BLaER1 (cell line): Measurements from ENCODE around the gene SLC2A1.

ENCODE experiments used
- H3K27ac ChIP-seq: shearing (Covaris generic); formaldehyde crosslinking; 2 replicates; pipeline ENCODE4 v1.8.1; 2022
- H3K27me3 ChIP-seq: shearing (Covaris generic); formaldehyde crosslinking; 2 replicates; pipeline ENCODE4 v1.8.1; 2022
- H3K36me3 ChIP-seq: shearing (Covaris generic); formaldehyde crosslinking; 2 replicates; pipeline ENCODE4 v1.8.1; 2022
- H3K4me1 ChIP-seq: shearing (Covaris generic); formaldehyde crosslinking; 2 replicates; pipeline ENCODE4 v1.8.1; 2022
- H3K4me2 ChIP-seq: shearing (Covaris generic); formaldehyde crosslinking; 2 replicates; pipeline ENCODE4 v1.8.1; 2022
- H3K4me3 ChIP-seq: shearing (Covaris generic); formaldehyde crosslinking; 2 replicates; pipeline ENCODE4 v1.8.1; 2022
- H3K9ac ChIP-seq: shearing (Covaris generic); formaldehyde crosslinking; 2 replicates; pipeline ENCODE4 v1.8.1; 2022
- H3K9me3 ChIP-seq: shearing (Covaris generic); formaldehyde crosslinking; 2 replicates; pipeline ENCODE4 v1.8.1; 2022
- H4K20me1 ChIP-seq: shearing (Covaris generic); formaldehyde crosslinking; 2 replicates; pipeline ENCODE4 v1.8.1; 2022
- Cebpa-rat ChIP-seq: shearing (Covaris generic); IDR thresholded peaks from 2 replicates; pipeline ENCODE4 v1.8.1; 2022

SLC2A1 gene

GRCh38 chr1:42998386-42998785 is 39.7 kb upstream of the SLC2A1 start:
- H3K4me1 ChIP-seq = peaks cover 13% of the 10 kb centered on the region
- no peaks in the 10 kb centered on the region for H4K20me1 ChIP-seq
- H3K9ac ChIP-seq = no peak overlapping the region
- no peaks in the 10 kb centered on the region for H3K36me3 ChIP-seq
- no peak overlapping the region for H3K27ac ChIP-seq
- H3K4me3 ChIP-seq = no peak overlapping the region
- H3K9me3 ChIP-seq = no peaks in the 10 kb centered on the region
- no peak for TF ChIP-seq Cebpa-rat
- H3K27me3 ChIP-seq = no peaks in the 10 kb centered on the region
- no peak overlapping the region for H3K4me2 ChIP-seq

DNA sequence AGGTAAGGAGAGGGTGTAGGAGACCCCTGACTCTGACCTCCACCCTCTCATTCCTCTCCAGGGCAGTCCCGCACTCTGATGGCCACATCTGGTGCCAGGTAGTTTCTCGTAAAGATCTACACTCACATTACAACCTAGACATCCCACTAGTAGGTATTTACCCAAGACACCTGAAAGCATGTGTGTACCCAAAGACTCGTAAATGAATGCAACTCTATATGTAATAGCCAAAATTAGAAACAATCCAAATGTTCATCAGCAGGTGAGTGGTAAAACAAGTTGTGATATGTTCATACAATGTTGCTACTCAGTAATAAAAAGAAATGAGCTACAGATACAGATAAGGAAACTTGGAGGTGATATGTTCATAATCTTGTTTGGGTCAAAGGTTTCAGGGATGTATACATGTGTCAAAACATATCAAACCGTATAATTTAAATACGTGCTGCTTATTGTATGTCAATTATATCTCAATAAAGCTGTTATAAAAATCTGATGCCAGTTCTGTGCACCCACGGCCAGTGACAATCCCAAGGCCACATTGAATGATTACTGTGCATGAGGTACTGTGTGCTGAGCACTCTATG is 37.8 kb upstream of the SLC2A1 start:
- Histone ChIP-seq H3K27me3 (no peaks in the 10 kb centered on the region), H3K27ac (no peak overlapping the region)
- TF ChIP-seq Cebpa-rat = no peak

DNA sequence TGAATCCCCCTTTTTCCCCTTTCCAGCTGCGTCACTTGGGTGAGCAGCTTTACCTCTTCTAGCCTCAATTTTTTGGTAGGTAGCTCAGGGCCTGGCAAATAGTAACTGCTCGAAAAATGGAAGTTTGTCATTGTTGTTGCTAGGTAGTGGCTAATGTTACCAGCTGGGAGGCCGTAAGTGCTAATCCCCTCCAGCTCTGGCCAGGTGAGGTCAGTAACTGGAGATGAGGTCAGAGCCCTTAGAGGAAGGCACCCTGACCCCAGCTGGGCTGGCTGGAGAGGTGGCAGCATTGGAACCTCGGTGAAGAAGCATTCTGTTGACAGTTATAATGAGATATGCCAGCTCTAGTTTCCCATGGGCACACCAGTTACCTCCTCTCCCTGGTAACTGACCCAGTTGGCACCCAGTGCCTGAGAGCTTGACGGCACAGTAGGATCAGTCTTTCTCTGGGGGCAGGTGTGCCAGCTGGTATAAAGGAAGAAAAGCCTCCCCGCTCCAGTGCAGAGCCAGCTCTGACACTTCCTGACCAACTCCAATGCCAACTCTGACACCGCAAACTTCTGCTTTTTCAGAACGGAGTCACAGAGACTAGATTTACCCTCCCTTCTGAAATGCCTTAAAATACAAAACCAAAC is 35.0 kb upstream of the SLC2A1 start:
- no peak overlapping the region for H3K9ac ChIP-seq
- H3K4me1 ChIP-seq = peaks cover 23% of the 10 kb centered on the region

More for the DNA sequence above, 37.8 kb upstream of the SLC2A1 start:
- Histone ChIP-seq H3K4me2 (no peak overlapping the region), H3K36me3 (no peaks in the 10 kb centered on the region), H3K9ac (no peak overlapping the region), H3K4me3 (no peak overlapping the region), H3K9me3 (no peaks in the 10 kb centered on the region), H3K4me1 (peaks cover 23% of the 10 kb centered on the region), H4K20me1 (no peaks in the 10 kb centered on the region)

DNA sequence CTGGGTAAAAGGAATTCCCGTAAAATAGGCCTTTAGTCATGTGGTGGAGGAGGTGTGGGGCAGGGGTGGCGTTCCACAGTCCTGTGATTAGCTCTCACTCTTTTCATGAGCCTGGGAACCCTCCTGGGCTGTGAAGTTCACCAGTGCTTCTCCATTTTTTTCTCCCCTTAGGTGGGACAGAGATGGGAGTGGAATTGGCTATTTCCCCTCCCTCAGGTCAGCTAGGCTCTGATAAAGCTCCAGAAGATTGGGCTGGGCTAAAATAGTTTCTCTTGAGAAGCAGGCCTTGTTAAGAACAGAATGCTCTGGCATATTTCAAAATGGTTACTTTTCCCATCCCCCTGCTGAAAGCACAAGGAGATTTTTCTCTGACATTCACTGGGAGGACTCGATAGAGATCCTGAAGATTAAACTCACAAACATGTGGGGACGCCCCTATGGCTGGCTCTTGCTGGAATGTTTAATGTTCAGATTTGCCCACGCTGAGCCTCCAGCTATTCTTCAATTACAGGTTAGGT is 33.4 kb upstream of the SLC2A1 start:
- H3K4me2 ChIP-seq = no peak overlapping the region
- no peaks in the 10 kb centered on the region for H4K20me1 ChIP-seq
- H3K27me3 ChIP-seq = no peaks in the 10 kb centered on the region
- peaks cover 23% of the 10 kb centered on the region for H3K4me1 ChIP-seq
- H3K4me3 ChIP-seq = no peak overlapping the region
- no peaks in the 10 kb centered on the region for H3K9me3 ChIP-seq
- no peak for TF ChIP-seq Cebpa-rat
- H3K27ac ChIP-seq = no peak overlapping the region
- H3K36me3 ChIP-seq = no peaks in the 10 kb centered on the region
- no peak overlapping the region for H3K9ac ChIP-seq

More for the DNA sequence above, 35.0 kb upstream of the SLC2A1 start:
- Histone ChIP-seq H3K27me3 (no peaks in the 10 kb centered on the region), H3K9me3 (no peaks in the 10 kb centered on the region), H3K4me2 (peak overlapping the region; percentile 88), H3K4me3 (peak overlapping the region; percentile 21; the same call in 1 of the 2 replicates), H4K20me1 (no peaks in the 10 kb centered on the region), H3K27ac (peak overlapping the region; percentile 65), H3K36me3 (no peaks in the 10 kb centered on the region)
- TF ChIP-seq Cebpa-rat = no peak

DNA sequence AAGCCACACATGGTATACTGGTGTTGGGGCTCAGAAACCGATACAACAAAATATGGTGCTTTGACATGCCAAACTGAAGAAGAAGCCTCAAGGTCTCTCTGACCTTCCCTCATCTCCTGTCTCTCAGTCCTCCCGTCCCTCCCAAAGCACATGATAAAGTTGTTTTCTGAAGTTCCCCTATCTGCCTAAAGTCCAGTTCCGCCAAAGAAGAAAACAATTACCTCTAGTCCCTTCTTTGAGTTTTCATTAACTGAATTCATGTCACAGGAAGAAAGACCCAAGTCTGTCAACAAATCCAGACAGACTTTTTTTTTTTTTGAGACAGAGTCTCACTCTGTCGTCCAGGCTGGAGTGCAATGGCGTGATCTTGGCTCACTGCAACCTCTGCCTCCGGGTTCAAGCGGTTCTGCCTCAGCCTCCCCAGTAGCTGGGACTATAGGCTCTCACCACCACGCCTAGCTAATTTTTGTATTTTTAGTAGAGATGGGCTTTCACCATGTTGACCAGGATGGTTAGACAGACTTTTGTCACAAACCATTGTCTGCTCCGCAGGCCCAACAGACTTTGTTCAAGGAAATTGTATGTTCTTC is 32.2 kb upstream of the SLC2A1 start:
- no peak overlapping the region for H3K4me3 ChIP-seq
- H3K4me1 ChIP-seq = peaks cover 23% of the 10 kb centered on the region
- no peaks in the 10 kb centered on the region for H3K9me3 ChIP-seq
- no peaks in the 10 kb centered on the region for H3K36me3 ChIP-seq
- TF ChIP-seq Cebpa-rat = no peak
- no peak overlapping the region for H3K9ac ChIP-seq
- no peaks in the 10 kb centered on the region for H3K27me3 ChIP-seq
- H3K4me2 ChIP-seq = no peak overlapping the region
- no peaks in the 10 kb centered on the region for H4K20me1 ChIP-seq
- H3K27ac ChIP-seq = no peak overlapping the region

DNA sequence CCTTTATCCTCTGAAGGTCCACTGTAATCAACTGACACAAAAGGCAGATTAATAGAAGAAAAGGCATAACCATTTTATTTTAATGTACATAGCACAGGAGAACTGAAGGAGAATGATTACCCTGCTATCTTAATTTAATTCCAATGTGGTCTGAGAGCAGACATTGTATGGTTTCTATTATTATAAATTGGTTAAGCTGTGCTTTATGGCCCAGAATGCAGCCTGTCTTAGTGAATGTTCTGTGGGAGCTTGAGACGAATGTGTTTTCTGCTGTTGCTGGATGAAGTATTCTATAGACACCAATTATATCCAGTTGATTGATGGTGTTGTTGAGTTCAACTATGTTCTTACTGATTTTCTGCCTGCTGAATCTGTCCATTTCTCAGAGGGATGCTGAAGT is 25.0 kb upstream of the SLC2A1 start:
- peaks cover 27% of the 10 kb centered on the region for H3K4me1 ChIP-seq
- no peaks in the 10 kb centered on the region for H4K20me1 ChIP-seq
- H3K27ac ChIP-seq = no peak overlapping the region
- no peak for TF ChIP-seq Cebpa-rat
- H3K36me3 ChIP-seq = no peaks in the 10 kb centered on the region
- no peak overlapping the region for H3K4me3 ChIP-seq
- no peaks in the 10 kb centered on the region for H3K27me3 ChIP-seq
- H3K9me3 ChIP-seq = no peaks in the 10 kb centered on the region
- no peak overlapping the region for H3K4me2 ChIP-seq
- no peak overlapping the region for H3K9ac ChIP-seq

- Histone ChIP-seq H3K9me3 (no peaks in the 10 kb centered on the region), H3K4me1 (peaks cover 27% of the 10 kb centered on the region), H3K36me3 (no peaks in the 10 kb centered on the region), H4K20me1 (no peaks in the 10 kb centered on the region), H3K4me3 (no peak overlapping the region), H3K4me2 (no peak overlapping the region), H3K27ac (no peak overlapping the region), H3K27me3 (no peaks in the 10 kb centered on the region), H3K9ac (no peak overlapping the region)
- no peak for TF ChIP-seq Cebpa-rat
Observed at GRCh38 chr1:42983253-42983652, 24.6 kb upstream of the SLC2A1 start.

GRCh38 chr1:42982641-42983040 is 24.0 kb upstream of the SLC2A1 start:
- Histone ChIP-seq H3K4me2 (no peak overlapping the region), H3K4me3 (no peak overlapping the region), H3K36me3 (no peaks in the 10 kb centered on the region), H3K27me3 (no peaks in the 10 kb centered on the region), H3K9me3 (no peaks in the 10 kb centered on the region), H3K4me1 (peaks cover 27% of the 10 kb centered on the region), H3K9ac (no peak overlapping the region), H4K20me1 (no peaks in the 10 kb centered on the region), H3K27ac (no peak overlapping the region)
- no peak for TF ChIP-seq Cebpa-rat

DNA sequence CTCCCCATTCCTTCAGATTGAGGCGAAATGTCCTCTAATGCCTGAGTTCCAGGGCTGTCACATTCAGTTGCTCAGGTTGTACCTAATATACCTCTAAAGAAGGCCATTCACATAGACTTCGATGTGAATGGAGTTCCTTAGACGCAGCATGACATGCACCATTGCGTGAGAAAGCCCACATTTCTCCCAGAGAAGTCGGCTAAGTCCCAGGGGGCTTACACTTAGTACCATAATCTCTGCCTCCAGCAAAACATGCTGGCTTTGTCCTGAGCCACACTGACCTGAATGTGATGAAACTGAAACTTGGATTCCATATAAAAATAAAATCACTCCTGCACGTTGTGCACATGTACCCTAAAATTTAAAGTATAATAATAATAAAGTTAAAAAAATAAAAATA is 23.2 kb upstream of the SLC2A1 start:
- Histone ChIP-seq H3K36me3 (no peaks in the 10 kb centered on the region), H3K27me3 (no peaks in the 10 kb centered on the region), H3K9me3 (no peaks in the 10 kb centered on the region), H3K4me2 (peak overlapping the region; percentile 36), H4K20me1 (no peaks in the 10 kb centered on the region), H3K4me3 (no peak overlapping the region), H3K4me1 (peaks cover 27% of the 10 kb centered on the region), H3K9ac (no peak overlapping the region), H3K27ac (no peak overlapping the region)
- TF ChIP-seq Cebpa-rat = no peak

DNA sequence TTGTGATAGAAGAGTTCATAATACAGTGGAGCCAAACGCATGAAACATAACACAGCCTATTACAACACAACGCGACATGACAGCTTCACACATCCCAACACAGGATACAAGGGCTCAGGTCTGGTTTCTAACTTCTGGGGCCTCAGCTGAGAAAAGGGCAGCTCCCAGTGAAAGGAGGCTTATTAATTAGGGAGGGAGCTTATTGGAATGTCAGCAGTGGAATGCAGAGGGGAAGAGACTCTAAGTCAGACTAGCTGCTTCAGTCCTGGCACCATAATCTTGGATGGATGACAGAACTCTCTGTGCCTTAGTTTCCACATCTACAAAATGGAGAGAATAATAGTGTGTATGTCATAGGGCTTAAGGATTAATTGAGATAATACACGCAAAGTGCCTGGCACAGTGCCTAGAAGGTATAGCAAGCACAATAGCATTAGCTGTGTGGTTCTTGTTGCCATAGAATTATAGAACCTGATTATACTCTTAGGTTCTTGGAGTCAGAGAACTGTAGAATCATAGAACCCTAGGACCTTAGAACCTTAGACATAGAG is 22.7 kb upstream of the SLC2A1 start:
- Histone ChIP-seq H3K9ac (no peak overlapping the region), H3K36me3 (no peaks in the 10 kb centered on the region), H3K9me3 (no peaks in the 10 kb centered on the region), H3K4me3 (no peak overlapping the region), H4K20me1 (no peaks in the 10 kb centered on the region), H3K27me3 (no peaks in the 10 kb centered on the region), H3K4me1 (peaks cover 27% of the 10 kb centered on the region), H3K27ac (no peak overlapping the region), H3K4me2 (peak overlapping the region; percentile 36)
- no peak for TF ChIP-seq Cebpa-rat
